HepG2 (cell line): Measurements from ENCODE around the gene FGFR4. TPM values are rescaled to one million over a fixed set of nuclear protein-coding genes. Genes with fewer than 3 reads are reported as not detected.

Experiments used
- CENPT ChIP-seq: sonication (generic); formaldehyde crosslinking; IDR thresholded peaks from 2 replicates; pipeline ENCODE4 v1.8.0; 2022; ENCODE audit warnings: low read depth, mild to moderate bottlenecking, moderate library complexity, missing genetic modification reagents
- DR1 ChIP-seq: sonication (generic); formaldehyde crosslinking; IDR thresholded peaks from 2 replicates; pipeline ENCODE4 v1.8.0; 2021; ENCODE audit warnings: mild to moderate bottlenecking, missing genetic modification reagents, inconsistent platforms
- EP300 ChIP-seq, 3 experiments: sonication (generic) in 1 of 3; formaldehyde crosslinking in 1 of 3; IDR thresholded peaks; 2 replicates each; pipeline versions ENCODE4 v1.5.1 to v1.6.1; 2011 to 2020; ENCODE audit warnings: low read depth in 2 of 3, low read length in 2 of 3, borderline replicate concordance in 1 of 3, improper control_type of control experiment in 1 of 3, mild to moderate bottlenecking in 1 of 3, missing genetic modification reagents in 1 of 3, moderate library complexity in 1 of 3
- GLI4 ChIP-seq: sonication (generic); formaldehyde crosslinking; IDR thresholded peaks from 2 replicates; pipeline ENCODE4 v1.5.1; 2020; ENCODE audit warnings: missing genetic modification reagents, mild to moderate bottlenecking, moderate library complexity, borderline replicate concordance
- HOXA3 ChIP-seq: sonication (generic); formaldehyde crosslinking; IDR thresholded peaks from 2 replicates; pipeline ENCODE4 v1.5.0; 2020; ENCODE audit warnings: missing genetic modification reagents
- KAT7 ChIP-seq: IDR thresholded peaks from 2 replicates; pipeline ENCODE4 v1.6.1; 2018; ENCODE audit warnings: borderline replicate concordance, missing compliant biosample characterization
- NBN ChIP-seq: fragments of 450-650 bp; conservative IDR thresholded peaks from 2 replicates; pipeline ENCODE4 v1.6.1; 2017
- PAXIP1 ChIP-seq: sonication (generic); formaldehyde crosslinking; conservative IDR thresholded peaks from 2 replicates; pipeline ENCODE4 v1.4.0; 2020; ENCODE audit warnings: mild to moderate bottlenecking, missing genetic modification reagents, moderate library complexity
- RFX3 ChIP-seq: IDR thresholded peaks from 2 replicates; pipeline ENCODE4 v1.6.1; 2016; ENCODE audit warnings: missing biosample characterization, missing genetic modification reagents
- TOE1 ChIP-seq: sonication (generic); formaldehyde crosslinking; IDR thresholded peaks from 2 replicates; pipeline ENCODE4 v1.4.0; 2020; ENCODE audit warnings: mild to moderate bottlenecking, missing genetic modification reagents
- ZMYM4 ChIP-seq: sonication (generic); formaldehyde crosslinking; IDR thresholded peaks from 2 replicates; pipeline ENCODE4 v1.8.1; 2023; ENCODE audit warnings: mild to moderate bottlenecking, missing genetic modification reagents
- ZNF501 ChIP-seq: sonication (generic); formaldehyde crosslinking; IDR thresholded peaks from 2 replicates; pipeline ENCODE4 v1.5.1; 2020; ENCODE audit warnings: mild to moderate bottlenecking, moderate library complexity, missing genetic modification reagents
- polyA plus RNA-seq, 8 experiments: library from polyadenylated mRNA; depleted of rRNA in 3 of 8; stranded (reverse) in 7 of 8; unstranded in 1 of 8; fragments of >200 nt; fragmentation: Illumina TruSeq in 4 of 8; extraction: Trizol in 4 of 8; gene quantifications; 2 replicates each; pipeline versions ENCODE4 v1.2.1 to v1.2.3, GENCODE V29; 2011 to 2016; ENCODE audit warnings: low read depth in 4 of 8, missing spikeins in 1 of 8, mixed read lengths in 1 of 8; ENCODE audit not compliant: insufficient read depth in 1 of 8
- total RNA-seq, 5 experiments: library from RNA; depleted of rRNA; stranded (reverse); fragments of >200 nt; fragmentation: Illumina TruSeq; extraction: Trizol; gene quantifications; 2 replicates each; pipeline ENCODE4 v1.2.3, GENCODE V29; 2016; ENCODE audit warnings: low read depth in 1 of 5
- TF ChIP-seq, protein P1 (sequence below): sonication (generic); formaldehyde crosslinking; IDR thresholded peaks from 2 replicates; pipeline ENCODE4 v1.4.0; 2020; ENCODE audit warnings: mild to moderate bottlenecking, missing genetic modification reagents
- TF ChIP-seq, protein P2 (sequence below): sonication (generic); formaldehyde crosslinking; IDR thresholded peaks from 2 replicates; pipeline ENCODE4 v1.4.0; 2020; ENCODE audit warnings: mild to moderate bottlenecking, missing genetic modification reagents

FGFR4 gene
- total and polyA plus RNA-seq, 2 of the 13 experiments (the other 11 are each of a cell fraction or from before 2014, with no cell fraction given), result 129 to 219 TPM

DNA sequence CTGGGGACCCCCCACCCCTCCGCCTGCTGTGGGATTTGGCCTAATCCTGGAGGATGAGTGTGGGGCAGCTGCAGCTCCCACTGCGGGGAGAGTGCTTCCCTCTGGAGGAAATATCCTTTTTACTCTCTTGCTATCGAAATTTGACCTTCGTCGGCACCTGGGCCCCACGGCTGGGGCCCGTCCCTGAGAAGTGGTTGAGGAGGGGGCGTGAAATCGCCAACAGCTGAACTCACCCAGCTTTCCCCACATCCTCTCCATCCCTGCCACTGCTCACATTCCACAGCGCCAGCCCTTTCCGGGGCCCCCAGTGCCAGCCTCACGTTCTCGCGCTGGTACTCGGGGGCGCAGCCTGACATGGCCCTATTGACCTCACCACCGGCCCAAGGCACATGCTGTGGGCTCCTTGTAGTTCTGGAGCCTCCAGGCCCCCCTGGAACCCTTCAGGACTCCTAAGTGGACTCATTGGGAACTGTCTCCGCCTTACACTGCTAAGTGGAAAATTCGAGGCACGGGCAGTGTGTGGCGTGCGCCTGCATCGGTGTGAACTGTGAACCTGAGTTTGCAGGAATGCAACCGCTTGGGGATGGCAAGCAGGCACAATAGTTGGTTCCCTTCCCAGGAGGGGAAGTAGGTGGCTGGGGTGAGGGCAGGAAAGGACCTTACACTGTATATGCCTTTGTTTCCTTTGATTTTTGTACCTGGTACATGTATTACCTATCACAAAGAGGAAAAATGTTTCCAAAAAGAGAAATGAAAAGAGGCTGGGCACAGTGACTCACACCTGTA, 19.2 kb downstream of the FGFR4 start (continued):
- TF ChIP-seq, protein P1, sequence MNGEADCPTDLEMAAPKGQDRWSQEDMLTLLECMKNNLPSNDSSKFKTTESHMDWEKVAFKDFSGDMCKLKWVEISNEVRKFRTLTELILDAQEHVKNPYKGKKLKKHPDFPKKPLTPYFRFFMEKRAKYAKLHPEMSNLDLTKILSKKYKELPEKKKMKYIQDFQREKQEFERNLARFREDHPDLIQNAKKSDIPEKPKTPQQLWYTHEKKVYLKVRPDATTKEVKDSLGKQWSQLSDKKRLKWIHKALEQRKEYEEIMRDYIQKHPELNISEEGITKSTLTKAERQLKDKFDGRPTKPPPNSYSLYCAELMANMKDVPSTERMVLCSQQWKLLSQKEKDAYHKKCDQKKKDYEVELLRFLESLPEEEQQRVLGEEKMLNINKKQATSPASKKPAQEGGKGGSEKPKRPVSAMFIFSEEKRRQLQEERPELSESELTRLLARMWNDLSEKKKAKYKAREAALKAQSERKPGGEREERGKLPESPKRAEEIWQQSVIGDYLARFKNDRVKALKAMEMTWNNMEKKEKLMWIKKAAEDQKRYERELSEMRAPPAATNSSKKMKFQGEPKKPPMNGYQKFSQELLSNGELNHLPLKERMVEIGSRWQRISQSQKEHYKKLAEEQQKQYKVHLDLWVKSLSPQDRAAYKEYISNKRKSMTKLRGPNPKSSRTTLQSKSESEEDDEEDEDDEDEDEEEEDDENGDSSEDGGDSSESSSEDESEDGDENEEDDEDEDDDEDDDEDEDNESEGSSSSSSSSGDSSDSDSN (CRISPR knock-in tag), result peak; percentile 59; the same call in 1 of the 2 replicates
- TF ChIP-seq ZMYM4 (CRISPR knock-in tag) (peak; percentile 52), KAT7 (peak; percentile 25; the same call in 1 of the 2 replicates), ZNF501 (CRISPR knock-in tag) (0 out of 2 replicates have a peak, but pooled peaks have one; percentile 32), NBN (no peak), GLI4 (CRISPR knock-in tag) (no peak), TOE1 (CRISPR knock-in tag) (peak; percentile 26; the same call in 1 of the 2 replicates), DR1 (0 out of 2 replicates have a peak, but pooled peaks have one; percentile 12), EP300 (IDR thresholded peaks at IDR 0.05; ENCODE audit: low read depth in 2 of 2, low read length in 2 of 2) (0 out of 4 replicates have a peak, but pooled peaks of 1 of the 2 experiments have one; percentile 14), EP300 (CRISPR knock-in tag; IDR thresholded peaks at IDR 0.05; ENCODE audit: borderline replicate concordance) (no peak), HOXA3 (CRISPR knock-in tag) (peak; percentile 71), PAXIP1 (peak; percentile 80), CENPT (CRISPR knock-in tag) (no peak), RFX3 (CRISPR knock-in tag) (no peak)
- TF ChIP-seq, protein P2, sequence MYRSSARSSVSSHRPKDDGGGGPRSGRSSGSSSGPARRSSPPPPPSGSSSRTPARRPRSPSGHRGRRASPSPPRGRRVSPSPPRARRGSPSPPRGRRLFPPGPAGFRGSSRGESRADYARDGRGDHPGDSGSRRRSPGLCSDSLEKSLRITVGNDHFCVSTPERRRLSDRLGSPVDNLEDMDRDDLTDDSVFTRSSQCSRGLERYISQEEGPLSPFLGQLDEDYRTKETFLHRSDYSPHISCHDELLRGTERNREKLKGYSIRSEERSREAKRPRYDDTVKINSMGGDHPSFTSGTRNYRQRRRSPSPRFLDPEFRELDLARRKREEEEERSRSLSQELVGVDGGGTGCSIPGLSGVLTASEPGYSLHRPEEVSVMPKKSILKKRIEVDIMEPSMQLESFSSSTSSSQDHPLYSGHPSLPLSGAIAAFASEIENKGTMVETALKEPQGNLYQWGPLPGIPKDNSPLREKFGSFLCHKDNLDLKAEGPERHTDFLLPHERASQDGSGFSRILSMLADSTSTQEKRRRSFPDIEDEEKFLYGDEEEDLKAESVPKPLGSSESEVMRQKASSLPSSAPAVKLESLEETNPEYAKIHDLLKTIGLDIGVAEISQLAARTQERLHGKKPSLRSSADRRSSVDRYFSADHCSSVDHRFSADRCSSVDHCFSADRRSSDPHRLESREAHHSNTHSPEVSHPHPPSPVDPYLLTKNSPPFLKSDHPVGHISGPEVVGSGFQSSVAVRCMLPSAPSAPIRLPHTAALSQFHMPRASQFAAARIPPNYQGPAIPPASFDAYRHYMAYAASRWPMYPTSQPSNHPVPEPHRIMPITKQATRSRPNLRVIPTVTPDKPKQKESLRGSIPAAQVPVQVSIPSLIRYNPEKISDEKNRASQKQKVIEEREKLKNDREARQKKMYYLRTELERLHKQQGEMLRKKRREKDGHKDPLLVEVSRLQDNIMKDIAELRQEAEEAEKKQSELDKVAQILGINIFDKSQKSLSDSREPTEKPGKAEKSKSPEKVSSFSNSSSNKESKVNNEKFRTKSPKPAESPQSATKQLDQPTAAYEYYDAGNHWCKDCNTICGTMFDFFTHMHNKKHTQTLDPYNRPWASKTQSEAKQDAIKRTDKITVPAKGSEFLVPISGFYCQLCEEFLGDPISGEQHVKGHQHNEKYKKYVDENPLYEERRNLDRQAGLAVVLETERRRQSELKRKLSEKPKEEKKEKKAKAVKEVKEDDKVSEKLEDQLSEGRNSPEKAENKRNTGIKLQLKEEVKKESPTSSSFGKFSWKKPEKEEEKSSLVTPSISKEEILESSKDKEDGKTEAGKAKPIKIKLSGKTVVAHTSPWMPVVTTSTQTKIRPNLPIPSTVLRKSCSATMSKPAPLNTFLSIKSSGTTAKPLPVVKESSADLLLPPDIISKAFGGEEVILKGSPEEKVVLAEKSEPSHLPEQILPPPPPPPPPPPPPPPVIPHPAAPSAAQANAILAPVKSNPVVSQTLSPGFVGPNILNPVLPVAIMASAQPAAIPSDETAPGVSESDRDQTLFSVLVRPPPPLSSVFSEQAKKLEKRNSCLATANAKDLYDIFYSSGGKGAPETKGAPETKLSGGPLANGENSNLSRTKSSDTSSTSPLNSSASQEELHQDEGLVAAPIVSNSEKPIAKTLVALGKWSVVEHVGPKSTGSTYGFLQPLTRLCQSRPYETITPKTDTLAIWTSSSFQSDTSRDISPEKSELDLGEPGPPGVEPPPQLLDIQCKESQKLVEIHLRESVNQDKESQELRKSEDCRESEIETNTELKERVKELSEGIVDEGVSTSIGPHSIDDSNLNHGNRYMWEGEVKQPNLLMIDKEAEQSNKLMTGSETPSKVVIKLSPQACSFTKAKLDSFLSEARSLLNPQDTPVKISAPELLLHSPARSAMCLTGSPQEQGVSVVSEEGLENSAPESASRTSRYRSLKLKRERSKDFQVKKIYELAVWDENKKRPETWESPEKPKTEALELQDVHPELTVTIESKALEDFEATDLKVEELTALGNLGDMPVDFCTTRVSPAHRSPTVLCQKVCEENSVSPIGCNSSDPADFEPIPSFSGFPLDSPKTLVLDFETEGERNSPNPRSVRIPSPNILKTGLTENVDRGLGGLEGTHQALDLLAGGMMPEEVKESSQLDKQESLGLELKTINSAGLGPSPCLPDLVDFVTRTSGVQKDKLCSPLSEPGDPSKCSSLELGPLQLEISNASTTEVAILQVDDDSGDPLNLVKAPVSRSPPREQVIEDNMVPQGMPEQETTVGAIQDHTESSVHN (CRISPR knock-in tag), result no peak
